Type B pancreatic cell (in vitro differentiated cells): ENCODE results near the gene PAPSS1. TPM values are rescaled to one million over a fixed set of nuclear protein-coding genes. Genes with fewer than 3 reads are reported as not detected.

Experiments
- DNase-seq: peaks from one replicate; pipeline ENCODE4 v3.0.0; 2021; ENCODE audit warnings: mixed read lengths; ENCODE audit not compliant: unreplicated experiment; ENCODE audit errors: extremely low spot score
- H3K27ac Mint-ChIP-seq: 2 replicates; pipeline ENCODE4 v1.8.0; 2021; ENCODE audit warnings: mild to moderate bottlenecking, mixed read lengths
- H3K27me3 Mint-ChIP-seq: 2 replicates; pipeline ENCODE4 v1.8.0; 2021; ENCODE audit warnings: mixed read lengths
- H3K36me3 Mint-ChIP-seq: 2 replicates; pipeline ENCODE4 v1.8.0; 2021; ENCODE audit warnings: mixed read lengths
- H3K4me1 Mint-ChIP-seq: one replicate; pipeline ENCODE4 v1.8.0; 2021; ENCODE audit warnings: mixed read lengths; ENCODE audit not compliant: unreplicated experiment
- H3K4me3 Mint-ChIP-seq: 2 replicates; pipeline ENCODE4 v1.8.0; 2021; ENCODE audit warnings: mild to moderate bottlenecking, mixed read lengths
- H3K9me3 Mint-ChIP-seq: 2 replicates; pipeline ENCODE4 v1.8.0; 2021; ENCODE audit warnings: mixed read lengths
- total RNA-seq: library from RNA; stranded (reverse); gene quantifications from 2 replicates; pipeline ENCODE4 v1.2.1, GENCODE V29; 2021; ENCODE audit warnings: low replicate concordance
- TF ChIP-seq, protein P1 (sequence below): fragments of 200-600 bp; sonication (generic); conservative IDR thresholded peaks from 2 replicates; pipeline ENCODE4 v1.5.0; 2021; ENCODE audit warnings: antibody characterized with exemption, mild to moderate bottlenecking

Gene PAPSS1
- total RNA-seq, 1 donor from 2014 or later, result 82.0 TPM

DNA sequence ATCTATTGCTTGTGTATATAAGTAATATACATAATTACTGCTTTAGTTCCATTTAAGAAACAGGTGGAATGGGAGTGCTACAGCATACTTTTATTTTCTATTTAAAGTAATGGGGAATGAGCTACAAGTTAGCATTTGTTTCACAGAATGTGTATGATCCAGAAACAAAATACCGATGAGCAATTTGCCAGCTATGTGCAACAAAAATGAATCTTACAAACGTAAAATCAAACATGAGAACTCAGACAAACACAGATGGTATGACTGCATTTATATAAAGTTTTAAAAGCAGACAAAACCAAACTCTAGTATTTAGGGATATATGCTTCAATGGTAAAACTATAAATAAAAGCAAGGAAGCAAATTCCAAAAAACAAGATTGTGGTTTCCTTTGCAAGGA lies 141.7 kb downstream of the PAPSS1 start:
- Mint-ChIP-seq H3K27me3 (no peaks in the 10 kb centered on the region), H3K4me1 (no peaks in the 10 kb centered on the region), H3K36me3 (no peaks in the 10 kb centered on the region), H3K9me3 (no peaks in the 10 kb centered on the region), H3K4me3 (no peak overlapping the region), H3K27ac (no peak overlapping the region)
- DNase-seq, result no peak
- TF ChIP-seq, protein P1, sequence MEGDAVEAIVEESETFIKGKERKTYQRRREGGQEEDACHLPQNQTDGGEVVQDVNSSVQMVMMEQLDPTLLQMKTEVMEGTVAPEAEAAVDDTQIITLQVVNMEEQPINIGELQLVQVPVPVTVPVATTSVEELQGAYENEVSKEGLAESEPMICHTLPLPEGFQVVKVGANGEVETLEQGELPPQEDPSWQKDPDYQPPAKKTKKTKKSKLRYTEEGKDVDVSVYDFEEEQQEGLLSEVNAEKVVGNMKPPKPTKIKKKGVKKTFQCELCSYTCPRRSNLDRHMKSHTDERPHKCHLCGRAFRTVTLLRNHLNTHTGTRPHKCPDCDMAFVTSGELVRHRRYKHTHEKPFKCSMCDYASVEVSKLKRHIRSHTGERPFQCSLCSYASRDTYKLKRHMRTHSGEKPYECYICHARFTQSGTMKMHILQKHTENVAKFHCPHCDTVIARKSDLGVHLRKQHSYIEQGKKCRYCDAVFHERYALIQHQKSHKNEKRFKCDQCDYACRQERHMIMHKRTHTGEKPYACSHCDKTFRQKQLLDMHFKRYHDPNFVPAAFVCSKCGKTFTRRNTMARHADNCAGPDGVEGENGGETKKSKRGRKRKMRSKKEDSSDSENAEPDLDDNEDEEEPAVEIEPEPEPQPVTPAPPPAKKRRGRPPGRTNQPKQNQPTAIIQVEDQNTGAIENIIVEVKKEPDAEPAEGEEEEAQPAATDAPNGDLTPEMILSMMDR, result no peak

DNA sequence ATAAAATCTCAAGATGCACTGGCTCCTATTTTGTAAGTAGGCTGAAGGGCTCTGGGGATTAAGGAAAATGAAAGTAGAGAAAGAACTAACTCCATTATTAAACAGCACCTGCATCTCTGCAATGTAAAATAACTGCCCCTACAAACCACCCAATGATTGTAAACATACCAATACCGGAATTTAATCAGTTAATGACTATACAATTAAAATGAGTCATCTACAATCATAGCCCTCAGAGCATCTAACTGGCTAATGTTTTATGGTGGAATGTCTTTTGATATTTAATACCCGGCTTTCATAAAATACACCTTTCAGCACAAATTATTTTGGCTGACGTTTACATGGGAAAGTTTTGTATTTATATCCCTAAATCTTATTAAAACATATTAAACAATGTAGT lies 142.3 kb downstream of the PAPSS1 start:
- no peaks in the 10 kb centered on the region for H3K4me1 Mint-ChIP-seq
- H3K27ac Mint-ChIP-seq, result no peak overlapping the region
- DNase-seq, result no peak
- TF ChIP-seq, protein P1, result no peak
- no peaks in the 10 kb centered on the region for H3K36me3 Mint-ChIP-seq
- H3K9me3 Mint-ChIP-seq, result no peaks in the 10 kb centered on the region
- H3K4me3 Mint-ChIP-seq, result no peak overlapping the region
- no peaks in the 10 kb centered on the region for H3K27me3 Mint-ChIP-seq

DNA sequence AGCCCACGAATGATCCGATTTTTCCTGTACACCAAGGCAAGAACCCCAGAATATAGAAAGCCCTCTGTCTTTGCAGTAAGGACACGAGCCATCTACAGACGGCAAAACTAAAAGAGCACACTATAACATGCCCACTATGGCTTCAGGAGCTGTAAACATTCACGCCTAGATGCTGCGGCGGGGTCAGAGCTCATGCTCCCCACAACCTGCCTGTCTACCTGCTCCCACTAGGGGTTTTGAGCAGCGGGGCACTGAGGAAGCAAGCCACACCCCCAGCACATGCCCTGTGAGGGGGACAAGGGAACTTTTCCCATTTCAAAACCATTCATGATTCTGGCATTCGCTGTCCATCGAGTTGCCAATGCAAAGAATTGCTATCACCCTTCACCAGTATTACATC lies 144.8 kb downstream of the PAPSS1 start:
- Mint-ChIP-seq H3K9me3 (no peaks in the 10 kb centered on the region), H3K27me3 (no peaks in the 10 kb centered on the region), H3K36me3 (no peaks in the 10 kb centered on the region), H3K4me1 (no peaks in the 10 kb centered on the region), H3K27ac (no peak overlapping the region), H3K4me3 (no peak overlapping the region)
- TF ChIP-seq, protein P1, result no peak
- no peak for DNase-seq

DNA sequence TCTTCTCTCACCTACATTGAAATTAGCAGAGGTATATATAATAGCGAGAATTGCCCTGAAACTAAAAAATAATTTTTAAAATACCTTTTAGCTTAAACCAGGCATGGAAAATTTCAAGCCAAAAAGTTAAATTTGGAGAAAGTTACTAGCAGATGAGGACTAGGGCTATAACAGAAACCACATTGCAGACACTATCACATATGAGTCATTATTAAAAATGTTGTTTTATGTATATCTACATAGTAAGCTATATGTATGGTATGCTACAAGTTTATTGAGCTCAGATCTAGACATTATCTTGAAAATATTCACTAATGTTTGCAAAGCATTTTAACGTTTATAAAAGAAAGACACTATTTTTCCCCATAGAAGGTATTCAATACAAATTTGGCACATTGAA lies 147.8 kb downstream of the PAPSS1 start:
- Mint-ChIP-seq H3K27me3 (no peaks in the 10 kb centered on the region), H3K27ac (no peak overlapping the region), H3K9me3 (no peaks in the 10 kb centered on the region), H3K4me1 (no peaks in the 10 kb centered on the region), H3K36me3 (no peaks in the 10 kb centered on the region), H3K4me3 (no peak overlapping the region)
- no peak for DNase-seq
- TF ChIP-seq, protein P1, result no peak

DNA sequence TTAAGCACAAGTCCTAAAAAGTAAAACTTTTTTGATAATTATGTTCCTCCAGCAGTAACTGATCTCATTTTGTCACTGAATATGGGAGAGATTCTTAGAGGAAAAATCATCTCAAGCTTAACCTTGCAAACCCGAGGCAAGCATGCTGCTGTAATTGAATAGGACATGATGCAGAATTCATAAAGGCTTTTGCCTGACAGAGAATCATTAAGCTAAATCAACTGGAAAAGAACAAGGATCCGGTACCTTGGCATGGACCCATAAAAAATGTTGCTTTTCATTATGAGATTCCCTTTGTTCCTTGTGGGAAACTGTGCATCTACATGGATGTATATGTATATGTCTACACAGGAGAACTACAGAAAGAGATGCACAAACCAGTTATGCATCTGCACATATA lies 149.1 kb downstream of the PAPSS1 start:
- Mint-ChIP-seq H3K4me3 (no peak overlapping the region), H3K27ac (no peak overlapping the region), H3K4me1 (no peaks in the 10 kb centered on the region)

DNA sequence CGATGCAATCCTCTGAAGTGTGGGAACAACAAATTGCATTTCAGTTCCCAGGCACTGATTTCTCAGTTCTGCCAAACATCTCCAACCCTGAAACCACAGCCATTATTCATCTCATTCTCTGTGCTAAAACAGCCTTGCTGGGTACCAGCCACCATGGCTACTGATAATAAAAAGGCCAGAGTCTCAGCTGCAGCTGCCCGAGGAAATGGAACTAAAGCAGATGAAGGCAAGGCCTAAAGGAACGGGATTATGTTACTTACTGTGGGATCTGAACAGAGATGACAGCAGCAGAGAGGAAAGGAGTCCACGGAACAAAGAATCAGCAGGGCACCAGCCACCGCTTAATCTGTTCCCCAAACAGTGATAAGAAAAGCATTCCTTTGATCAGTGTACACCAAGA lies 155.7 kb downstream of the PAPSS1 start:
- no peak for DNase-seq
- no peaks in the 10 kb centered on the region for H3K36me3 Mint-ChIP-seq
- peak overlapping the region; percentile 19 for H3K27ac Mint-ChIP-seq

More for the DNA sequence above, 149.1 kb downstream of the PAPSS1 start:
- TF ChIP-seq, protein P1, result no peak
- H3K9me3 Mint-ChIP-seq, result no peaks in the 10 kb centered on the region
- no peaks in the 10 kb centered on the region for H3K27me3 Mint-ChIP-seq
- no peaks in the 10 kb centered on the region for H3K36me3 Mint-ChIP-seq
- no peak for DNase-seq

More for the DNA sequence above, 155.7 kb downstream of the PAPSS1 start:
- Mint-ChIP-seq H3K9me3 (no peaks in the 10 kb centered on the region), H3K27me3 (no peaks in the 10 kb centered on the region), H3K4me3 (no peak overlapping the region), H3K4me1 (peaks cover 14% of the 10 kb centered on the region)
- TF ChIP-seq, protein P1, result no peak
